ENCODE results near the gene VDAC1. TPM values are rescaled to one million over a fixed set of nuclear protein-coding genes. Genes with fewer than 3 reads are reported as not detected.

Gene VDAC1
- total RNA-seq, 1 donor from 2014 or later, result 515 TPM

Other genes starting within 250 kb of the VDAC1 start
- gene C5orf15, start 36.4 kb downstream of the VDAC1 start, total RNA-seq, result 32.9 TPM
- gene TCF7, start 109.7 kb upstream of the VDAC1 start, total RNA-seq, result 3.4 TPM
- 478 TPM for gene SKP1, start 172.0 kb upstream of the VDAC1 start, total RNA-seq
- gene PPP2CA, start 221.1 kb upstream of the VDAC1 start, total RNA-seq, result 143 TPM